GM18502 (cell line): ENCODE results near the gene DDAH1.
"Not testable (repeated sequence)": the region's sequence is repeated elsewhere in the genome, so short reads cannot be mapped to it uniquely, and the experiment has no call there.

Experiments used
- ATAC-seq: cut with Tn5 transposase; IDR thresholded peaks from one replicate; pipeline ENCODE4 v1.9.1; 2021; ENCODE audit warnings: mild to moderate bottlenecking; ENCODE audit not compliant: unreplicated experiment, poor library complexity

DDAH1 gene

DNA sequence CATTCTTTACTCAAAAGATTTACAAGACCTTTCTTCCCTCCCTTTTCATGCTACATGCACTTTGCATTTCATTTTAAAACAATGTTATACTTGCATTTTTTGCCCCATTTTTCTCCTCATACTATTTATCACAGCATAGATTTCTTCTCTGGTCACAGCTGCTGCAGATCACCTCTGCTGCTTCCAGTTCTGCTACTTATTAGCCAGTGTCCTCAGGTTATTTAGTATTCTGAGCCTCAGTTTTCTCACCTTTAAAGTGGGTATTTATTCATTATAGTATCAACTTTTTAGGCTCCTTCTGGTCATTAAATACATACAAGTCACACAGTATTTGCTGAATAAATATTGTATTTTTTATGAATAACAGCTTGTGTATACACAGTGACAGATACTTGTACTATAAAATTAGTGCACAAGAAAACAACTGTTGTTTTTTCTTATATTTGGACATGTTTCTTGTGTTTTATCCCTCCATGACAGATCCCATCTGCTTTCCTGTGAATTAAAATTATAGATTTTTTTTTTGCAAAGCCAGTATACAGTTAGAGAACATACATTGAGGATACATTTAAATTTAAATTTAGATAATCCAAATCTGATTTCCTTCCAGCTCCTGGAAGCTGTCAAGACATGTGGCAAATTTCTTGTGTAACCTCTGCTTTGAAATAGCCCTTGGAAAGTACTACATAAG, 103.2 kb downstream of the DDAH1 start:
- ATAC-seq: no peak

DNA sequence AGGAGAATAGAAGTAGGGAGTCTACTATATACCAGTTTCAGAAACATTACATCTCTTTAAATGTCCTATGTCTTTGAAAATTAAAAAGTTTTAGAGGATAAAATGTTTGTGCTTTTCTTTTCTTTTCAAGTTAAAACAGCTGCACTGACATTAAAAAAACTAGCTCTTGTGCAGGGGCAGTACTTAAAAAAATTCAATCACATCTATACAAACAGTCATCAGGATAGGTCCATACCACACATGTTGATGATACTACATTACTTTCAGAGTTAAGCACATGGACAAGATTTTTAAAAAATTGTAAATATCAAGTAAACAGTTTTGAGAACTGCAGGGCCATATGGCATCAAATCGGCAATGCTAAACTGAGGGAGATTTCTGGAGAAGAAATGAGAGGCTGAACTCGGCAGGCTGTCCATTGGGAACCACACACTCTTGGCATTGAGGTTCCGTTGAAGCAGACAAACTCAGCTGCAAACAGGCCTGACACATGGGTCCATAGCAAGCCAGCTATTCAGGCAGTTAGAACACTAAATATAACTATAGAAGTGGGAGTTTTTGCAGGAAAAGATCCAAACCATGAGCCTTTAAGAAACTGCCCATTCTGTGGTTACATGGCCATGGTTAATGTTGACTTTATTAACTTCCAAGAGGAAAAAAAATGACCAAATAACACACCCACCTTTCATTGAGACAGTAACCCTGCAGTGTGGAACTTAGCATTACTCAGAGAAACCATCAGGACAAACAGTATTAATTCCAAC, 104.0 kb downstream of the DDAH1 start:
- ATAC-seq: no peak

DNA sequence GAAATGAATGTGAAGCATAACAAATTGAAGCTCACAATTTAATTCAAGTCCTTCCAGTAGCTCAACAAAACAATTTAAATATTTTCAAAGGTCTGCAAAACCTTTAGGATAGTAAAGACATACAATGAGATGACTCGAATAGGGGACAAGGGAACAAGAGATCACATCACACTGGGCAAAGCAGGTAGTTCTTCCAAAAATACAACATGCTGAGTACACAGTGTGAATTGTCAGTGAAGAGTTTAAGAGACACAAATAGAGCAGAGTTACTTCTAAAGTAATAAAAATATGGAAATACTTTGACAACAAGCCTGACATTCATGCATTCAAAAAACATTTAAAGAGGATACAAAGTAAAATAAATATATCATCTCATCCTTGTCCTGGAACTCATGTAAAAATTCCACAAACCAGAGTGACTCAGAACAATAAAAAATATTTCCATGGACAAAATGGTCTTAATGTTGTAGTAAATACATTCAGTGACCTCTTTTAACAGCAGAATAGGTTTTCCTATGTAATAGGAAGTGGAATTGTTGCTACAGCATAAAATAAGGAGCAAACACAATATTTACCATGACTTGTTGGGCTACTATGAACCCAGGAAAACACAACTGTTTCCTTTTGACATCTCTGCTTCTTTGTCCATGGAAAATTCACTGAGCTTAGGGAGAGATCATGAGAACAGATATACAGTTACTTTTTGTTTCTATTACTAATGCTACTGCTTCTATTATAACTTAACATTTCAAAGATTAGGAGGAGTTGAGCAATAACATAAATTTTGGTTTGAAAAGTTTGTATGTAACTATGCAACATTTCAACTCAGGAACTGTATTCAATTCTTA, 104.9 kb downstream of the DDAH1 start:
- no peak for ATAC-seq

DNA sequence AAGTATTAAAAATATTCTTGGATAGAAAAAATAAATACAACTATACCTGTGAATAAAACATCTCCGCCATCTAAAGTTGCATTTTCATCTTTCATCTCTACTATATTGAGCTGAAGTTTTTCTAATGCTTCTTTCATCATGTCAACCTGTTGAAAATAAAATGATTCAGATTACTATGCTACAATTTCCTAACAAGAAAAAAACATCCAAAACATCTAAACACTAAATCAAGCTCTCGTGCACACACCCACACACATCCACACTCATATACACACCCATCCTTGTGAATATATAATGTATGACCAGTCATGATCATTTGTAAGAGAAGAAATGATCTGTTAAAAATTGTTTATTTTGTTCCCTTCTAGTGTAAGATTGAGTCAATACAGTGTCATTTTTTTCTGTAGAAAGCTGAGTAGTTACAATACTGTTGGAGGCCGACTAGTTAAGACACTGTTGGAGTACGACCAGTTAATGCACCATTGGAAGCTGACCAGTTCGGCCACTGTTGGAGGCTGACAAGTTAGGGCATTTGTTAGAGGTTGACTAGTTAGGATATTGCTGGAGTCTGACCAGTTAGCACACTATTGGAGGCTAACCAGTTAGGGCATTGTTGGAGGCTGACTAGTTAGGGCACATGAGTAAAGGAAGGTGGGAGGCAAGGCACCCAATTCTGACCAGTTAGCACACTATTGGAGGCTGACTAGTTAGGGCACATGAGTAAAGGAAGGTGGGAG, 106.1 kb downstream of the DDAH1 start:
- no peak for ATAC-seq

DNA sequence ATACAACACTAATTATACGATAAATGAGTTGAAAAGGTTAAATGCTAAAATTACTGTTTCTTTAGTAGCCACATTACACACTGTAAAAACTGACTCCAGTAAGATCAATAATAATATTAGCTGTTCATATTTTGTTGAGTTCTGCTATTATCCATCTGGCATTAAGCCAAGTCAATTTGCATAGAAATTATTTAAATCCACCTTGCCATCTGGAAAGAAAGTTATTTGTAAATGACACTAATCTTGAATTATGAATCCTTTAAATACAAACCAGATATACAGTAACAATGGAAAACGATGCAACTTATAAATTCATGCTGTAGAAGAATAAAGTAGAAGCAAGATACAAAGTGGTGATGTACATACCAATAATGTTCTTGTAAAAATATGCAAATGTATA, 107.1 kb downstream of the DDAH1 start:
- no peak for ATAC-seq

DNA sequence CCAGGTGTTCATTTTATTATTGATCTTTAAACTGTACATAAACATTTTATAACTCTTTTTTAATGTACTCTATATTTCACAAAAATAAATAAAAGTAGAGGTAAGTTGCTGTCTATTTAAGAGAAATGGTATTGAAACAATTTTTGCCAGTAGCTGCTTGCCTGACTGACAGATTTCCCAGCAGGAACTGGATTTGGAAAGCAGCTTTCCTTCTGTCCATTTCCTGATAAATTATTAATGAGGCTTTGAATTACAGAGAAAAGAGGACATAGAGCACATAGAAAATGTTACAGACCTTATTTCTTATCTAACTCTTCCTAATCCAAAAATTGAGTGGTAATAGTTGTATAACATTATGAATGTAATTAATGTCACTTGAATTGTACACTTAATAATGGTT, 108.8 kb downstream of the DDAH1 start:
- ATAC-seq: no peak

DNA sequence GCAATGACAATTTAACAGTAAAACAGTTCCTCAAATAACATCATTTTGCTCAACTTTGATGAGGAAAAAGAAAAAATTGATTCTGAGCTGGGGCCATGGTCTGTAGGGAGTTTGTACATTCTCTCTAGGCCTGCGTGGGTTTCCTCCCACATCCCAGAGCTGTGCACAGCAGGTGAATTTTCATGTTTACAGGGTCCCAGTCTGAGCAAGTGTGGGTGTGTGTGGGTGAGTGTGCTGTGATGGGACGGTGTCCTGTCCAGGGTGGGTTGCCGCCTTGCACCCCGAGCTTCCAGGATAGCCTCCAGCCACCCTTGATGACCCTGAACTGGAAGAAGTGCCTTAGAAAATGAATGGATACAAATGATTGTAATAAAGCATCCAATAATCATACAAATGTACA, 112.9 kb downstream of the DDAH1 start:
- ATAC-seq: no peak

DNA sequence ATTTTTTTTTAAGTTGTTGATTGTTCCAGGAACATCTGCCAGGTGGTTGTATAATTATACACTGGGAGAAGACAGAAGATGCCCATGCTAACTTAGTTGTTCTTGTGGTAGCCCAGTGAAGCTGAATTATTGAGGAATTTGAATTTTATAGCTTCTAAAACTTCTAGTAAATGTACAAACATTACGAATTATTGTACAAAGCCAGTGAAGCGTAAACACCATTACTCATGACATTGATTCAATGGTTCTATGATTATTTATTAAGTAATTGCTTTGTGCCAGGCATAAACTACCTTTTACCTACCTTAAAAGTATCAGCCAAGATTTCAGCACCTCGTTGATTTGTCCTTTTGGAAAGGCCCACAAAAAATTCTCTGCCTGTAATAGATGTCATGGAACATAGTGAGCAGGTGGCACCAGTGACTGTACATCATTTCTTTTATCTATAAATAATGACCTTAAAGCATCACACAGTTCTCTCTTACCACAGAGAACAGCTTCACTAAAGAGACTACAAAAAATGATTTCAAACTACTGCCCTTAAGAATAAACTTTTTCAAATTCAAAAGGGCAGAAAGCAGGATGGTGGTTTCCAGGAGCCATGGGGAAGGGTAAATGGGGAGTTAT, 113.6 kb downstream of the DDAH1 start:
- ATAC-seq: no peak

DNA sequence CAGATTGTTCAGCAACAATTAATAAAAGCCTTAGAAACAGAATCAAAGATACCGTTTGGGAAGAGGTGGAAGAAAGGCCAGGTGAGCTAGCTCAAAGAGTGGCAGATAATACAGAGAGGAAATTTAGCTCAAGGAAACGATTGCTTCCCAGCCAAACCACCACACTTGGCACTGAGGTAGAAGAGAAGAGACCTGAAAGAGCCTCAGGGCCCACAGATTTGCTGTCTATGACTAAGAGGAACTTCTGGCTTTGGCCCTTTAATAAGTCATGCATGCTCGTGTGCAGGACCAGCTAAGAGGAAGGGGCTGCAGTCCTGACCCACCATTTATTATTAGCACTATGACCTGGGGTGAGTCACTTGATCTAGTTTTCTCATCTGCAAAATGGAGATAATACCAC, 115.7 kb downstream of the DDAH1 start:
- no peak for ATAC-seq

DNA sequence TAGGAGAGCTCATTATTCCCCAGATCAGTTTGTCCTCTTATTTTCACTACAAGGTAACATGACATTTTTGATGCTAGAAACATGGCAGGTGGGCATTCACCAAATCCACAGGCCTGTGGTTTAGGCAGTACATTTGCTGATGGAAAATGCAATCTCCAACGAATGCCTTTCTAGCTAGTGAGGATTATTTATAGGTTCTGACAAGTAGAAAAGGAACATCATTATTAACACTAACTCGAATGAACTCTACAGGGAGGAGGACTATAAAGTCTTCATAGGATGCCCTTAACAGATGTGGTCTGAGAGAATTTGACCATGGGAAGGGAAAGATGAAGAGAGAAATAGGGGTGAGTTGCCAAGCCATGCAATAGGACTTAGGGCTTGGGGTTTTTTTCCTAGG, 117.1 kb downstream of the DDAH1 start:
- ATAC-seq: no peak

DNA sequence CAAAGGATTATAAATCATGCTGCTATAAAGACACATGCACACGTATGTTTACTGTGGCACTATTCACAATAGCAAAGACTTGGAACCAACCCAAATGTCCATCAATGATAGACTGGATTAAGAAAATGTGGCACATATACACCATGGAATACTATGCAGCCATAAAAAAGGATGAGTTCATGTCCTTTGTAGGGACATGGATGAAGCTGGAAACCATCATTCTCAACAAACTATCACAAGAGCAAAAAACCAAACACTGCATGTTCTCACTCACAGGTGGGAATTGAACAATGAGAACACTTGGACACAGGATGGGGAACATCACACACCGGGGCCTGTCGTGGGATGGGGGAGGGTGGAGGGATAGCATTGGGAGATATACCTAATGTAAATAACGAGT, 117.7 kb downstream of the DDAH1 start:
- not testable (repeated sequence) for ATAC-seq

DNA sequence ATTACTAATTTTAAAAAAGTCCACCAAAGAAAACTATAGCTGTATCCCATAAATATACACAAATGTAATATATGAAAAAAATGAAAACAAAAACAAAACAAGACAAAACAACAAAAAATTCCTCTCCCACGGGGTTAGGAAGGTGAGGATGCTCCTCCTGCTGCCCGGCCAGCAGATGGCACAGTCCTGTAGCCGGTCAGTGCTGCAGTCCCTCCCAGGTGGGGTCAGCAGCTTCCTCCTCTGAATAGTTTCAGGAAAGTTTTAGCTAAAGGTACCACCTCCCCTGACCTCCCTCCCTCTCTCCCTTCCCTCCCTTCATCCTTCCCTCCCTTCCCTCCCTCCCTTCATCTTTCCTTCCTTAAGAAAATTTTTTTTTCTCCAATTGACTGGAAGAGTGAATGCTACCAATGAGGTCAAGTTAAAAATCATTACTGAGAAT, 120.7 kb downstream of the DDAH1 start:
- ATAC-seq: no peak

DNA sequence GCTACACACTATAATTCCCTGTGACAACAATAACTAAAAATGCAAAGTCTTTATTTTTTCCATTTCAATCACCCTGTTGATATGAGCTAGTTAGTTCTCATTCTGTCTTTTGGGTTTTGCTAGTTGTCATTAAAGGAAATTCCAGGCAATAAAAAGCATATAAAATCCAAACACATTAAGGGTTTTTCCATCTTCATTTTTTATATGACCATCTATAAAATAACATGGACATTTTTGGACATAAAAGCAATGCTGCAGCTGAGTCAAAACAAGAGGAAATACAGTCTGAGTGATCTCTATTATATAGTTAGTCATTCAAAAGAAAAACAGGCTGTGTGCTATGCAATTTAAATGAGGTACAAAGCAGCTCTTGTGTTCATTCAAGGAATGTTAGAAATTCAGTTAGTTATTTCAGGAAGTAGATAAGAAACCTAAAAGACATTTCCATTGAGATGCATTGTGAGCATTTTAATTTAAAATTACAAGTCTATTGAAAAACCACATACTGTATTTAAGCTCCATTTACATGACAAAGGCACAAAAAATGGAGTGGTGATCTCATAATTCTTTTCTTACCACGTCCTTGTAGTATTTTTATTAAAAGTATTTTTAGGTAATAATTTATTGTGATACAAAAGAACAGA, 121.2 kb downstream of the DDAH1 start:
- ATAC-seq: no peak

DNA sequence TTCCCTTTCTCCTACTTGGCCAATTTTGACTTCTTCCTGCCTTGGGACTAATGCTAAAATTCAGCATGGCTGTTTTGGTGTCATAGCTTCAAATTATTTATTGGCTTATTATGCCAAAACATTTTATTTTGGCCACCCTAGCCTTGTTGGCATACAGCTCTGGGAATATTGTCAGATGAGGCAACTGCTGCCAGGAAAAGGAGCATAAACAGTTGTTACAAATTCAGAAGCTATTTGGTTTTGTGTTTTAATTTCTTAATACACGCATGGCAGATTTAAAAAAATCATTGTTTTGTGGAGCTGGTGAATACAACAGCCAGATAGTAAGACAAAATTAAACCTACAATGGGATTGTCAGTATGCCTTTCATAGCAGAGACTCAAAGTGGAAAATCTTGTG, 121.7 kb downstream of the DDAH1 start:
- ATAC-seq: no peak

DNA sequence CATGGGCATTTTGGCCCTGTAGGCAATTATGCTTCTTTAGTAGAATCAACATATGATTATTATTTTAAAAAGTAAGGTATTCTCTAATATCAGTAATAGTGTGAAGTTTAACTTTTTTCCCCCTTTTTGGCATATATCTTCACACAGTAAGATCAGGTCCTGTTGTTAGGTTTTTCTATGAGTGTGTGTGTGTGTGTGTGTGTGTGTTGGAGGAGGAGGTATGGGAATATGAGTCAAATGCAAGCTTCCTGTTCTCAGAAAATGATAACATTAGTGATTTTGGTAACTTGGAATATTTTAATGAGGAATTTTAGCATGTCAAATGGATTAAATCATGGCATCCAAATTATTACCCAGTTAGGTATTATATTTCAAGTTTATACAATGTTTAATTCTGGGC, 122.8 kb downstream of the DDAH1 start:
- no peak for ATAC-seq

DNA sequence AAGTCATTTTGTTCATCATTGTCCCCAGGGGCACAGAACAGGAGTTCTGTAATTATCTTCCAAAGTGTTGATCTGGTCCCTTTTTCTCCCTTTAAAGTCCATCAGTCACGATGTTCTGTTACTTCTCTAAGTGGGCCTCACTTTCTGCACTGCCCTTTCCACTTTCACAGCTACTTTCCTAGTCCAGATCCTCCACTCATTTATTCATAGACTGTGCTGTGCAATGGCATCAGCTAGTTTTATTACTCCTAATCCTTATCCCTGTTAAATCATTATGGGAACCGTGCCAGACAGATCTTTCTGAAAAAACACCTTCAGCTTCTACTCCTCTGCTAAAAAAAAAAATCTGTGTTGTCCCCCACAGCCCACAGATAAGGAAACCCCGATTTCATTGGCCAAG, 124.5 kb downstream of the DDAH1 start:
- no peak for ATAC-seq

DNA sequence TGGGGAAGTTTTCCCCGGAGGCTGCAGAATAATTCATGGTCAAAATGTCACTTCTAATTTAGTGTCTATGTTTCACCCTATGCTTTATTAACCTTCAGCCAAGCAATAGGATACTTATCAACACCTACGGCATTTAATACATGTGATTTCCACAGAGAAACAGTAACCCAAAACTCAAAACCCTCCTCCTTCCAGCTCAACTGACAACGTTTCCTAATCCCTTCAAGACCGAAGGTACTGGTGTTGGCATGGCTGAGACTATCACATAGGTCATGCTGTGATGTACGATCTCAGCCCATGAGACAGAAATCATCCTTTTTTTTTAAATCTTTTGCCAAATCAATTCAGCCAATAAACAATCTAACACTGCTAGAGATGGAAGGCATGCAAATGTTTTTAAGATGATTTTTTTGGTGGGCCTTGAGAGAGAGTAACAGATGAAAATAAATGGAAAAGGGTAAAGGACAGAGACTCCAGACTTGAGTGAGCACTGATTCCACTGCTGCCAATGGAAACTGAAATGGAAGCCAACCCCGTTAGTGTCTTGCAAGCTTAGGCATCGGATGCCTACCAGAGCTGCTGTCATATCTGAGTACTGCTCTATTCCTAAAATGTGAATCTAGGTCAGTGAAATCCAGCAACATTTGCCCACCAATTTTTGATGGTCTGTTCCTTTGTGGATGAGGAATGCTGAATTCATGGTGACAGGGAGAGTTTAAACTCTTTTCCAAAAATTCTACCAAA, 125.1 kb downstream of the DDAH1 start:
- no peak for ATAC-seq

DNA sequence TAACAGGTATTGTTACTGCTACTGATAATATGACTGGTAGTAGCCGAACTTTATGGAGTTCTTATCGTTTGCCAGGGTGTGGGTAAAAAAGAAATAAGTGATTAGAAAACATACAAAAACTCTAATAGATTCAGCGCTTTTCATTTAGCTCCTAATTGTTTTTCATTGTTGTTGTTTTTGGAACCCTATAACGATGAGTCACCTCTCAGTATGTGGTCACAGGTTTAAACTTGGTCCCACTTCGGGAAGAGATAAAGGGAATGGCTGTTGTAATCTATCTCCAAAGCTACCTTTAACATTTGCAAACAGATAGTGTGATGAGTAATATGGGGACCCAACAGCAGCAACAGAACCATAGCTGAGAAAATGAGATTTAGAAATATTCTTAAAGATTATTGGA, 125.9 kb downstream of the DDAH1 start:
- ATAC-seq: no peak

DNA sequence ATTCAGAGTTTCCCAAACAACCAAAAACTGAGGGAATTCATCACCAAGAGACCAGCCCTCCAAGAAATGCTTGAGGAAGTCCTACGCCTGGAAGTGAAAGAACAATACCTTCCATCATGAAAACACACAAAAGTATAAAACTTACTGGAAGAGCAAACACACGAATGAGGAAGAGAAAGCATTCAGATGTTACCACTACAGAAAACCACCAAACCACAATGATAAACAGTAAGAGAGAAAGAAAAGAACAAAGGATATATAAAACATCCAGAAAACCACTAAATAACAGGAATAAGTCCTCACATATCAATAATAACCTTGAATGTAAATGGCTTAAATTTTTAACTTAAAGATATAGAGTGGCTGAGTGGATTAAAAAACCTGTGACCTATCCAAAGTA, 130.0 kb downstream of the DDAH1 start:
- ATAC-seq: peak; percentile 80
